ENCODE data around the gene ARGLU1.
"Not testable (repeated sequence)": the region's sequence is repeated elsewhere in the genome, so short reads cannot be mapped to it uniquely, and the experiment has no call there.

Gene ARGLU1

GRCh38 chr13:106609116-106609515 is 41.2 kb upstream of the ARGLU1 start:
- in situ Hi-C loops (cut with MboI; ENCODE audit: low sequenced_read_pairs, unreplicated experiment), result no loop called here
- TF ChIP-seq, protein P1, sequence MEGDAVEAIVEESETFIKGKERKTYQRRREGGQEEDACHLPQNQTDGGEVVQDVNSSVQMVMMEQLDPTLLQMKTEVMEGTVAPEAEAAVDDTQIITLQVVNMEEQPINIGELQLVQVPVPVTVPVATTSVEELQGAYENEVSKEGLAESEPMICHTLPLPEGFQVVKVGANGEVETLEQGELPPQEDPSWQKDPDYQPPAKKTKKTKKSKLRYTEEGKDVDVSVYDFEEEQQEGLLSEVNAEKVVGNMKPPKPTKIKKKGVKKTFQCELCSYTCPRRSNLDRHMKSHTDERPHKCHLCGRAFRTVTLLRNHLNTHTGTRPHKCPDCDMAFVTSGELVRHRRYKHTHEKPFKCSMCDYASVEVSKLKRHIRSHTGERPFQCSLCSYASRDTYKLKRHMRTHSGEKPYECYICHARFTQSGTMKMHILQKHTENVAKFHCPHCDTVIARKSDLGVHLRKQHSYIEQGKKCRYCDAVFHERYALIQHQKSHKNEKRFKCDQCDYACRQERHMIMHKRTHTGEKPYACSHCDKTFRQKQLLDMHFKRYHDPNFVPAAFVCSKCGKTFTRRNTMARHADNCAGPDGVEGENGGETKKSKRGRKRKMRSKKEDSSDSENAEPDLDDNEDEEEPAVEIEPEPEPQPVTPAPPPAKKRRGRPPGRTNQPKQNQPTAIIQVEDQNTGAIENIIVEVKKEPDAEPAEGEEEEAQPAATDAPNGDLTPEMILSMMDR (IDR thresholded peaks at IDR 0.05; ENCODE audit: borderline replicate concordance, control extremely low read depth, extremely low read depth, insufficient read depth, missing control alignments), result no peak
- DNase-seq (ENCODE audit: low spot score), result no peak

DNA sequence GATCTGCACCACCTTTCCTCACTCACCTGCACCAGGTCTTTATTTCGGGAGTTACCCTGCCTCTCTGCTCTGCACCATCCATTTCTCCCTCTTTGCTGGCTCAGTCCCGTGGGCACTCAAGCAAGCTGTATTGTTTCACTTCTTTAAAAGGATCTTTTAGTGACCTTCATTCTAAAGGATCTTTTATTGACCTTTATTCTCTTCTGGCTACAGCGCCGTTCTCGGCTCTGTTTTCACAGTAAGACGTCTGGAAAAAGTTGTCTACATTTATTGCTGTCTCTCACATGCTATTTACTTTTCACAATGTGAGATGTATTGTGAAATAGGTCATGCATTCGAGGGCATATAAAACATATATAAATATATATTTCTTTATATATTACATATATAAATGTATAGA is 35.6 kb upstream of the ARGLU1 start:
- in situ Hi-C loops (cut with MboI; ENCODE audit: low sequenced_read_pairs, unreplicated experiment), result no loop called here
- DNase-seq (ENCODE audit: low spot score), result no peak
- TF ChIP-seq, protein P1 (IDR thresholded peaks at IDR 0.05; ENCODE audit: borderline replicate concordance, control extremely low read depth, extremely low read depth, insufficient read depth, missing control alignments), result no peak

GRCh38 chr13:106602178-106602577 is 34.2 kb upstream of the ARGLU1 start:
- in situ Hi-C loops (cut with MboI; ENCODE audit: low sequenced_read_pairs, unreplicated experiment), result no loop called here
- TF ChIP-seq, protein P1 (IDR thresholded peaks at IDR 0.05; ENCODE audit: borderline replicate concordance, control extremely low read depth, extremely low read depth, insufficient read depth, missing control alignments), result no peak
- DNase-seq (ENCODE audit: low spot score), result no peak

DNA sequence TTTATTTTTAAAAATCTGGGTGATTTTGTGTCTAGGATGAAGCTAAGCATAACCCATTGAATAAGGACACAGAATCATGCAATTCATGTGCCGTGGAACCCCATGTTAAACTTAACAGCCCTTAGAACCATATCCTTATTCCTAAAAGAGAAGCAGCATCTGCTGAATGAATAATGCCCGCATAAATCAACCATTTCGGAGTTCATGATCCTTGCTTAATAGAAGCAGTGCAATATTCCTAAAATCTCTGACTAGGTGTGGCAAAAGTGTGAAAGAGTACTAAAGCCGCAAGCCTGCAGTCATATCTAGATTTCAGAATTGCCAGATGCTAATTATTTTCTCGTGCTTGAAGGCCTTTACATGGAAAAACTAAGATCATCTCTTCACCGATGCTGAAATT is 33.6 kb upstream of the ARGLU1 start:
- in situ Hi-C loops (cut with MboI; ENCODE audit: low sequenced_read_pairs, unreplicated experiment), result no loop called here

GRCh38 chr13:106600798-106601135 is 32.8 kb upstream of the ARGLU1 start:
- in situ Hi-C loops (cut with MboI; ENCODE audit: low sequenced_read_pairs, unreplicated experiment); DNase-seq (ENCODE audit: low spot score): not testable (repeated sequence)

More for the DNA sequence above, 33.6 kb upstream of the ARGLU1 start:
- no peak for DNase-seq (ENCODE audit: low spot score)
- TF ChIP-seq, protein P1 (IDR thresholded peaks at IDR 0.05; ENCODE audit: borderline replicate concordance, control extremely low read depth, extremely low read depth, insufficient read depth, missing control alignments), result no peak

DNA sequence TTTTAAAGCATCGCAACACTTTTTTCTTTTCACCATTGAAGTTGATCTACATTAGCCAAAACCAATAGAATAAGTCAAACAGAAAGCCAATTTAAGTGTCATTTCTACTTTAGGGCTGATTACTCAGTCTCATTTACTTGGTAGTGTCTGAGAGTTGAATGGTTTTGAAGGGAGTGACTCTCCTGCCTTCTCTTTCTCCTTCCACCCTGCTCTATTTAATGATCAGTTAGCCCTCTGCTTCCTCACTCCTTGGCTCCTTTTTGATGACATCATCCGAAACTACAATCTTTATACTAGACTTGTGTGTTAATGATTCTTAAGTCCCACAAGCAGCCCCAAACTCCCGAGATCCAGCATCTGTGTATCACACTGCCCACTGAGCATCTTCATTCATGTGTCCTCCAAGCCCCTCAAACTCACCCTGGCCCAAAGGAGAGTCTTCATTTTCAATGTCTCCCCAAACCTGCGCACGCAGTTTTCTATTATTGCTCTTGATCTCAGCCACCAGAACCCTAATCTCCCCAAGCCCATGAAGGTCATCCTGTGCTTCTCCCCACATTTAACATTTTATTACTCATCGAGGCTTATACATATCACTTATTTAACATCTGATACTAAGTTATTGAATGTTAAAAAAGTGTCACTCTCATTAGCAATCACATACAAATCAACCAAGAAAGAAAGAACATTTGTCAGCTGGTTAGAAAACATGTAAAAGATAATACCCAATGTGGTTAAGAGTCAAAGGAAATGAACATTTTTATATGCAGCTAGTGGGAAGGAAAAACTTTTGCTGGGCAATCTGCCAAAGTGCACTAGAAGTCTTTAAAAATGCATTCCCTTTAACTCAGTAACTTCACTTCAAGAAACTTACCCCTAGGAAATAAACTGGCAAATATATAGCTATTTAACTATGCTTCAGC is 32.2 kb upstream of the ARGLU1 start:
- in situ Hi-C loops (cut with MboI; ENCODE audit: low sequenced_read_pairs, unreplicated experiment), result no loop called here
- no peak for DNase-seq (ENCODE audit: low spot score)

More for the DNA sequence above, 32.2 kb upstream of the ARGLU1 start:
- TF ChIP-seq, protein P1 (IDR thresholded peaks at IDR 0.05; ENCODE audit: borderline replicate concordance, control extremely low read depth, extremely low read depth, insufficient read depth, missing control alignments), result no peak
